ENCODE measurements around the gene MRPS27.
A peak's percentile ranks its signal among the peaks of the same experiment; 100 is the strongest.

MRPS27 gene

GRCh38 chr5:72233835-72234234 is 86.2 kb downstream of the MRPS27 start:
- Histone ChIP-seq H2AFZ (ENCODE audit: low read length) (no peak overlapping the region), H3K9ac (ENCODE audit: low read depth, low read length, poor library complexity) (no peak overlapping the region), H3K79me1 (ENCODE audit: low read depth, low read length) (no peaks in the 10 kb centered on the region), H3K18ac (ENCODE audit: low read length) (no peak overlapping the region), H2BK12ac (ENCODE audit: low read length) (no peak overlapping the region), H2BK15ac (ENCODE audit: low read length) (no peak overlapping the region), H4K91ac (ENCODE audit: low read depth, low read length, poor library complexity) (no peak overlapping the region), H2AK5ac (ENCODE audit: low read depth, low read length) (no peak overlapping the region), H3K9me3 (replicated peaks in 1 of 2; ENCODE audit: control insufficient read depth in 2 of 2, insufficient read depth in 1 of 2, low read depth in 1 of 2, low read length in 2 of 2) (no peaks in the 10 kb centered on the region), H3K36me3 (replicated peaks in 1 of 2; ENCODE audit: control insufficient read depth in 2 of 2, insufficient read depth in 2 of 2, low read length in 2 of 2) (peaks cover 8 to 63% of the 10 kb centered on the region in 2 donors), H3K4me3 (ENCODE audit: low read length in 2 of 2) (no peak overlapping the region), H3K4ac (ENCODE audit: low read length) (no peak overlapping the region), H3K14ac (ENCODE audit: low read length) (no peak overlapping the region), H3K27ac (replicated peaks; ENCODE audit: low read length) (no peak overlapping the region), H3K4me1 (ENCODE audit: control insufficient read depth in 2 of 2, insufficient read depth in 1 of 2, low read depth in 1 of 2, low read length in 2 of 2) (peaks cover 4 to 8% of the 10 kb centered on the region in 2 donors), H4K8ac (ENCODE audit: low read depth, low read length) (no peak overlapping the region), H3K27me3 (ENCODE audit: control insufficient read depth in 3 of 3, insufficient read depth in 3 of 3, low read depth in 1 of 3, low read length in 3 of 3) (no peaks in the 10 kb centered on the region), H3K23ac (ENCODE audit: low read depth, low read length, poor library complexity) (no peak overlapping the region), H2BK5ac (ENCODE audit: low read length) (no peak overlapping the region), H2BK120ac (ENCODE audit: low read depth, low read length) (no peak overlapping the region), H3K4me2 (ENCODE audit: insufficient read depth, low read length, poor library complexity, severe bottlenecking) (no peak overlapping the region)
- WGBS, 2 donors (ENCODE audit: extremely low coverage in 2 of 2, insufficient read length in 2 of 2, insufficient replicate concordance in 1 of 2) = no CpG with 5 or more reads among the region's 1 CpG
- DNase-seq (ENCODE audit: low spot score) = no peak

- Histone ChIP-seq H4K8ac (ENCODE audit: low read depth, low read length) (no peak overlapping the region), H2AK5ac (ENCODE audit: low read depth, low read length) (no peak overlapping the region), H3K18ac (ENCODE audit: low read length) (no peak overlapping the region), H3K4me1 (ENCODE audit: control insufficient read depth in 2 of 2, insufficient read depth in 1 of 2, low read depth in 1 of 2, low read length in 2 of 2) (peaks cover 2 to 8% of the 10 kb centered on the region in 2 donors), H3K9ac (ENCODE audit: low read depth, low read length, poor library complexity) (no peak overlapping the region), H3K23ac (ENCODE audit: low read depth, low read length, poor library complexity) (no peak overlapping the region), H2BK12ac (ENCODE audit: low read length) (no peak overlapping the region), H3K79me1 (ENCODE audit: low read depth, low read length) (no peaks in the 10 kb centered on the region), H2BK120ac (ENCODE audit: low read depth, low read length) (no peak overlapping the region), H2AFZ (ENCODE audit: low read length) (no peak overlapping the region), H3K27ac (replicated peaks; ENCODE audit: low read length) (no peak overlapping the region), H3K4me3 (ENCODE audit: low read length in 2 of 2) (no peak overlapping the region), H2BK15ac (ENCODE audit: low read length) (no peak overlapping the region), H4K91ac (ENCODE audit: low read depth, low read length, poor library complexity) (no peak overlapping the region), H3K4me2 (ENCODE audit: insufficient read depth, low read length, poor library complexity, severe bottlenecking) (no peak overlapping the region), H3K9me3 (replicated peaks in 1 of 2; ENCODE audit: control insufficient read depth in 2 of 2, insufficient read depth in 1 of 2, low read depth in 1 of 2, low read length in 2 of 2) (no peaks in the 10 kb centered on the region), H3K4ac (ENCODE audit: low read length) (no peak overlapping the region), H3K14ac (ENCODE audit: low read length) (no peak overlapping the region), H2BK5ac (ENCODE audit: low read length) (no peak overlapping the region), H3K27me3 (ENCODE audit: control insufficient read depth in 3 of 3, insufficient read depth in 3 of 3, low read depth in 1 of 3, low read length in 3 of 3) (no peaks in the 10 kb centered on the region), H3K36me3 (replicated peaks in 1 of 2; ENCODE audit: control insufficient read depth in 2 of 2, insufficient read depth in 2 of 2, low read length in 2 of 2) (peaks cover 8 to 67% of the 10 kb centered on the region in 2 donors)
- DNase-seq (ENCODE audit: low spot score) = no peak
- WGBS, 2 donors (ENCODE audit: extremely low coverage in 2 of 2, insufficient read length in 2 of 2, insufficient replicate concordance in 1 of 2) = no CpG with 5 or more reads among the region's 2 CpGs
Observed at GRCh38 chr5:72232838-72233237, 87.2 kb downstream of the MRPS27 start.

GRCh38 chr5:72231991-72232703 is 87.9 kb downstream of the MRPS27 start:
- H3K9ac ChIP-seq (ENCODE audit: low read depth, low read length, poor library complexity) = no peak overlapping the region
- no peak for DNase-seq (ENCODE audit: low spot score)
- H3K79me1 ChIP-seq (ENCODE audit: low read depth, low read length) = no peaks in the 10 kb centered on the region
- no peak overlapping the region for H3K4ac ChIP-seq (ENCODE audit: low read length)
- H3K27ac ChIP-seq (replicated peaks; ENCODE audit: low read length) = no peak overlapping the region
- H3K4me2 ChIP-seq (ENCODE audit: insufficient read depth, low read length, poor library complexity, severe bottlenecking) = no peak overlapping the region
- H3K23ac ChIP-seq (ENCODE audit: low read depth, low read length, poor library complexity) = no peak overlapping the region
- no peak overlapping the region for H4K8ac ChIP-seq (ENCODE audit: low read depth, low read length)
- no peaks in the 10 kb centered on the region for H3K27me3 ChIP-seq (ENCODE audit: control insufficient read depth in 3 of 3, insufficient read depth in 3 of 3, low read depth in 1 of 3, low read length in 3 of 3)
- H3K14ac ChIP-seq (ENCODE audit: low read length) = no peak overlapping the region
- H2BK12ac ChIP-seq (ENCODE audit: low read length) = no peak overlapping the region
- no peak overlapping the region for H2BK120ac ChIP-seq (ENCODE audit: low read depth, low read length)
- no peak overlapping the region for H4K91ac ChIP-seq (ENCODE audit: low read depth, low read length, poor library complexity)
- H3K18ac ChIP-seq (ENCODE audit: low read length) = no peak overlapping the region
- H2BK15ac ChIP-seq (ENCODE audit: low read length) = no peak overlapping the region
- no CpG with 5 or more reads among the region's 6 CpGs for WGBS, 2 donors (ENCODE audit: extremely low coverage in 2 of 2, insufficient read length in 2 of 2, insufficient replicate concordance in 1 of 2)
- peaks cover 8 to 63% of the 10 kb centered on the region in 2 donors for H3K36me3 ChIP-seq (replicated peaks in 1 of 2; ENCODE audit: control insufficient read depth in 2 of 2, insufficient read depth in 2 of 2, low read length in 2 of 2)
- no peaks in the 10 kb centered on the region for H3K9me3 ChIP-seq (replicated peaks in 1 of 2; ENCODE audit: control insufficient read depth in 2 of 2, insufficient read depth in 1 of 2, low read depth in 1 of 2, low read length in 2 of 2)
- no peak overlapping the region for H2AK5ac ChIP-seq (ENCODE audit: low read depth, low read length)
- no peak overlapping the region for H3K4me3 ChIP-seq (ENCODE audit: low read length in 2 of 2)
- peaks cover 2 to 9% of the 10 kb centered on the region in 2 donors for H3K4me1 ChIP-seq (ENCODE audit: control insufficient read depth in 2 of 2, insufficient read depth in 1 of 2, low read depth in 1 of 2, low read length in 2 of 2)
- H2BK5ac ChIP-seq (ENCODE audit: low read length) = no peak overlapping the region
- peak overlapping the region; percentile 31 for H2AFZ ChIP-seq (ENCODE audit: low read length)

GRCh38 chr5:72228960-72229359 is 91.1 kb downstream of the MRPS27 start:
- Histone ChIP-seq H3K14ac (ENCODE audit: low read length) (no peak overlapping the region), H2AK5ac (ENCODE audit: low read depth, low read length) (no peak overlapping the region), H3K23ac (ENCODE audit: low read depth, low read length, poor library complexity) (no peak overlapping the region), H3K4me1 (ENCODE audit: control insufficient read depth in 2 of 2, insufficient read depth in 1 of 2, low read depth in 1 of 2, low read length in 2 of 2) (peaks cover 5 to 14% of the 10 kb centered on the region in 2 donors), H2BK15ac (ENCODE audit: low read length) (no peak overlapping the region), H3K9ac (ENCODE audit: low read depth, low read length, poor library complexity) (no peak overlapping the region), H3K27me3 (ENCODE audit: control insufficient read depth in 3 of 3, insufficient read depth in 3 of 3, low read depth in 1 of 3, low read length in 3 of 3) (no peaks in the 10 kb centered on the region), H4K8ac (ENCODE audit: low read depth, low read length) (no peak overlapping the region), H2AFZ (ENCODE audit: low read length) (no peak overlapping the region), H2BK5ac (ENCODE audit: low read length) (no peak overlapping the region), H3K79me1 (ENCODE audit: low read depth, low read length) (no peaks in the 10 kb centered on the region), H4K91ac (ENCODE audit: low read depth, low read length, poor library complexity) (no peak overlapping the region), H3K36me3 (replicated peaks in 1 of 2; ENCODE audit: control insufficient read depth in 2 of 2, insufficient read depth in 2 of 2, low read length in 2 of 2) (peaks cover 11 to 74% of the 10 kb centered on the region in 2 donors), H3K4me2 (ENCODE audit: insufficient read depth, low read length, poor library complexity, severe bottlenecking) (no peak overlapping the region), H3K27ac (replicated peaks; ENCODE audit: low read length) (no peak overlapping the region), H3K4ac (ENCODE audit: low read length) (no peak overlapping the region), H2BK120ac (ENCODE audit: low read depth, low read length) (no peak overlapping the region), H2BK12ac (ENCODE audit: low read length) (no peak overlapping the region), H3K4me3 (ENCODE audit: low read length in 2 of 2) (no peak overlapping the region), H3K9me3 (replicated peaks in 1 of 2; ENCODE audit: control insufficient read depth in 2 of 2, insufficient read depth in 1 of 2, low read depth in 1 of 2, low read length in 2 of 2) (no peaks in the 10 kb centered on the region), H3K18ac (ENCODE audit: low read length) (no peak overlapping the region)
- no peak for DNase-seq (ENCODE audit: low spot score)
- no CpG with 5 or more reads among the region's 3 CpGs for WGBS, 2 donors (ENCODE audit: extremely low coverage in 2 of 2, insufficient read length in 2 of 2, insufficient replicate concordance in 1 of 2)
